Fibroblast of lung (primary cell): ENCODE results near the gene GPR32. TPM values are rescaled to one million over a fixed set of nuclear protein-coding genes. Genes with fewer than 3 reads are reported as not detected.
"Not testable (repeated sequence)": the region's sequence is repeated elsewhere in the genome, so short reads cannot be mapped to it uniquely, and the experiment has no call there.

Source experiments
- DNase-seq, 2 donors: peaks; one replicate each; pipeline versions ENCODE4 v3.0.0 to v3.0.0-alpha.2; 2010; ENCODE audit warnings: low read depth in 2 of 2
- H2AFZ ChIP-seq: 2 replicates; pipeline ENCODE4 v1.5.1; 2012; ENCODE audit warnings: low read length, control low read depth, inconsistent platforms
- H3K27ac ChIP-seq: 2 replicates; pipeline ENCODE4 v1.5.1; 2011; ENCODE audit warnings: low read length, control low read depth; ENCODE audit not compliant: insufficient read depth
- H3K27me3 ChIP-seq: 2 replicates; pipeline ENCODE4 v1.5.1; 2011; ENCODE audit warnings: mild to moderate bottlenecking, low read length; ENCODE audit not compliant: control insufficient read depth, insufficient read depth
- H3K36me3 ChIP-seq: 2 replicates; pipeline ENCODE4 v1.5.1; 2011; ENCODE audit warnings: low read length; ENCODE audit not compliant: control insufficient read depth, insufficient read depth
- H3K4me1 ChIP-seq: 2 replicates; pipeline ENCODE4 v1.5.1; 2011; ENCODE audit warnings: low read length; ENCODE audit not compliant: control insufficient read depth, insufficient read depth; ENCODE audit errors: extremely low read depth
- H3K4me2 ChIP-seq: 2 replicates; pipeline ENCODE4 v1.5.1; 2011; ENCODE audit warnings: low read length, control low read depth; ENCODE audit not compliant: insufficient read depth; ENCODE audit errors: extremely low read depth
- H3K4me3 ChIP-seq, 4 experiments: fragments of 200-600 bp in 1 of 4; sonication (generic) in 1 of 4; replicated peaks in 1 of 4; 2 replicates each; pipeline ENCODE4 v1.5.1; 2011 to 2016; ENCODE audit warnings: low read length in 4 of 4, low read depth in 3 of 4, mild to moderate bottlenecking in 3 of 4, control low read depth in 2 of 4, inconsistent platforms in 1 of 4, mixed read lengths in 1 of 4; ENCODE audit not compliant: insufficient read depth in 1 of 4; ENCODE audit errors: control extremely low read depth in 1 of 4
- H3K79me2 ChIP-seq: 2 replicates; pipeline ENCODE4 v1.5.1; 2012; ENCODE audit warnings: mild to moderate bottlenecking, low read length, inconsistent platforms; ENCODE audit not compliant: control insufficient read depth, insufficient read depth
- H3K9ac ChIP-seq: 2 replicates; pipeline ENCODE4 v1.5.1; 2011; ENCODE audit warnings: mild to moderate bottlenecking, low read length, control low read depth; ENCODE audit not compliant: insufficient read depth
- H3K9me3 ChIP-seq: 2 replicates; pipeline ENCODE4 v1.5.1; 2012; ENCODE audit warnings: low read depth, low read length; ENCODE audit not compliant: control insufficient read depth, insufficient read depth
- H4K20me1 ChIP-seq: 2 replicates; pipeline ENCODE4 v1.5.1; 2011; ENCODE audit warnings: low read length; ENCODE audit not compliant: control insufficient read depth, insufficient read depth; ENCODE audit errors: extremely low read depth
- CTCF ChIP-seq, 2 donors: IDR thresholded peaks in 1 of 2; conservative IDR thresholded peaks in 1 of 2; 1 replicate in 1 of 2; 2 replicates in 1 of 2; pipeline ENCODE4 v1.5.1; 2011 to 2012; ENCODE audit warnings: low read length in 2 of 2, control low read depth in 1 of 2, inconsistent platforms in 1 of 2, low read depth in 1 of 2, mild to moderate bottlenecking in 1 of 2
- EZH2 ChIP-seq: IDR thresholded peaks from 2 replicates; pipeline ENCODE4 v1.5.1; 2012; ENCODE audit warnings: low read length, control low read depth, mild to moderate bottlenecking; ENCODE audit errors: missing control alignments
- polyA minus RNA-seq: library from RNA; depleted of rRNA, polyadenylated mRNA; stranded (reverse); fragments of >200 nt; gene quantifications from 2 replicates; pipeline ENCODE4 v1.2.3, GENCODE V29; 2011; ENCODE audit warnings: low replicate concordance
- polyA plus RNA-seq, 2 donors: library from polyadenylated mRNA; depleted of rRNA in 1 of 2; stranded (reverse) in 1 of 2; unstranded in 1 of 2; fragments of >200 nt; gene quantifications; 2 replicates each; pipeline ENCODE4 v1.2.1, GENCODE V29; 2011 to 2012; ENCODE audit warnings: missing spikeins in 1 of 2
- total RNA-seq: library from RNA; depleted of rRNA; stranded (reverse); fragments of >200 nt; gene quantifications from 2 replicates; pipeline ENCODE4 v1.2.1, GENCODE V29; 2014

Gene GPR32, protein sequence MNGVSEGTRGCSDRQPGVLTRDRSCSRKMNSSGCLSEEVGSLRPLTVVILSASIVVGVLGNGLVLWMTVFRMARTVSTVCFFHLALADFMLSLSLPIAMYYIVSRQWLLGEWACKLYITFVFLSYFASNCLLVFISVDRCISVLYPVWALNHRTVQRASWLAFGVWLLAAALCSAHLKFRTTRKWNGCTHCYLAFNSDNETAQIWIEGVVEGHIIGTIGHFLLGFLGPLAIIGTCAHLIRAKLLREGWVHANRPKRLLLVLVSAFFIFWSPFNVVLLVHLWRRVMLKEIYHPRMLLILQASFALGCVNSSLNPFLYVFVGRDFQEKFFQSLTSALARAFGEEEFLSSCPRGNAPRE
- total RNA-seq (not detected in 2 replicates), polyA plus RNA-seq (not detected in 2 replicates), polyA minus RNA-seq (not detected in 2 replicates)
- not detected in 2 replicates for polyA plus RNA-seq (2012)

DNA sequence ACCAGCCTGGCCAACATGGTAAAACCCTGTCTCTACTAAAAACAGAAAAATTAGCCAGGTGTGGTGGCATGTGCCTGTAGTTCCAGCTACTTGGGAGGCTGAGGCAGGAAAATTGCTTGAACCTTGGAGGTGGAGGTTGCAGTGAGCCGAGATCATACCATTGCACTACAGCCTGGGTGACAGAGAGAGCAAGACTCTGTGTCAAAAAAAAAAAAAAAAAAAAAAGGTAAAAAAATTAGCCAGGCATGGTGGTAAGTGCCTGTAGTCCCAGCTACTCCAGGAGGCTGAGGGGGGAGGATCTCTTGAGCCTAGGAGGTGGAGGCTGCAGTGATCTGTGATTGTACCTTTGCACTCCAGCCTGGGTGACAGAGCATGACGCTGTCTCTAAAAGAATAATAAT, at the start of gene GPR32:
Gene GPR32, plus strand, starts transcription at position 301 of the 400 bp plus-strand sequence. CDS start 137 bp downstream, outside the sequence.
- H3K4me2 ChIP-seq, H3K9ac ChIP-seq, H3K27me3 ChIP-seq, H3K4me3 ChIP-seq, H2AFZ ChIP-seq, DNase-seq, H3K36me3 ChIP-seq, H3K27ac ChIP-seq, H4K20me1 ChIP-seq, H3K4me1 ChIP-seq, H3K9me3 ChIP-seq, H3K79me2 ChIP-seq: not testable (repeated sequence)

GRCh38 chr19:50720921-50721381, 49.3 kb upstream of the GPR32 start:
- Histone ChIP-seq H3K9me3 (no peaks in the 10 kb centered on the region), H3K27ac (peak overlapping the region; percentile 11), H3K9ac (no peak overlapping the region), H3K27me3 (no peaks in the 10 kb centered on the region), H3K4me3 (peak overlapping the region in 1 of 4 experiments; percentile 14), H4K20me1 (no peaks in the 10 kb centered on the region), H3K36me3 (peaks cover 2% of the 10 kb centered on the region), H3K79me2 (peaks cover 12% of the 10 kb centered on the region), H3K4me2 (no peak overlapping the region), H2AFZ (no peak overlapping the region), H3K4me1 (peaks cover 24% of the 10 kb centered on the region)
- DNase-seq = peak in 1 of 2 donors; percentile 21
- TF ChIP-seq EZH2 (no peak), CTCF (conservative IDR thresholded peaks at IDR 0.05 in 1 of 2, IDR thresholded peaks at IDR 0.05 in 1 of 2; ENCODE audit: low read depth in 1 of 2, low read length in 2 of 2) (peak in 1 of 2 donors; percentile 7)

- no peaks in the 10 kb centered on the region for H3K9me3 ChIP-seq
- no peak for DNase-seq
- H2AFZ ChIP-seq = no peak overlapping the region
- peak overlapping the region in 1 of 4 experiments; percentile 80 for H3K4me3 ChIP-seq
- H3K27ac ChIP-seq = peak overlapping the region; percentile 11
- no peak overlapping the region for H3K9ac ChIP-seq
- H3K4me1 ChIP-seq = peaks cover 25% of the 10 kb centered on the region
- H3K4me2 ChIP-seq = no peak overlapping the region
- H3K36me3 ChIP-seq = peaks cover 2% of the 10 kb centered on the region
- TF ChIP-seq CTCF (conservative IDR thresholded peaks at IDR 0.05 in 1 of 2, IDR thresholded peaks at IDR 0.05 in 1 of 2; ENCODE audit: low read depth in 1 of 2, low read length in 2 of 2) (no peak), EZH2 (no peak)
- H3K79me2 ChIP-seq = peaks cover 12% of the 10 kb centered on the region
- H4K20me1 ChIP-seq = no peaks in the 10 kb centered on the region
- H3K27me3 ChIP-seq = no peaks in the 10 kb centered on the region
Measured at GRCh38 chr19:50721441-50722137, 48.7 kb upstream of the GPR32 start.
